Measurements from ENCODE around the gene KDM6A.
"Not testable (repeated sequence)": the region's sequence is repeated elsewhere in the genome, so short reads cannot be mapped to it uniquely, and the experiment has no call there.

KDM6A gene

DNA sequence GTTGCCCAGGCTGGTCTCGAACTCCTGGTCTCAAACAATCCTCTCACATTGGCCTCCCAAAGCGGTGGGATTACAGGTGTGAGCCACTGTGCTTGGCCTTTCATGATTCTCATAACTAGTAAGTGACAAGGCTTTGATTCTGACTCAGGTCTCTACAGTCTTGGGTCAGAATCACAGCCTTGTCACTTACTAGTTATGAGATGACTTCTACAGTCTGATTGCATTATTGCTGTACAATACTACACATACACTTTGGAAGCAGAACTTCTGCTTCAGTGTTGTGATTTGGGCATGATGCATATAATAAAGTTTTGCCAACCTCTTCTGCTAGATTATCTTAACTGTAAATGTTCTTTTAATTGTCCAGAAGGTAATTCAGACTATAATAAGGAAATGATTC lies 123.3 kb downstream of the KDM6A start:
- TF ChIP-seq, protein P1, sequence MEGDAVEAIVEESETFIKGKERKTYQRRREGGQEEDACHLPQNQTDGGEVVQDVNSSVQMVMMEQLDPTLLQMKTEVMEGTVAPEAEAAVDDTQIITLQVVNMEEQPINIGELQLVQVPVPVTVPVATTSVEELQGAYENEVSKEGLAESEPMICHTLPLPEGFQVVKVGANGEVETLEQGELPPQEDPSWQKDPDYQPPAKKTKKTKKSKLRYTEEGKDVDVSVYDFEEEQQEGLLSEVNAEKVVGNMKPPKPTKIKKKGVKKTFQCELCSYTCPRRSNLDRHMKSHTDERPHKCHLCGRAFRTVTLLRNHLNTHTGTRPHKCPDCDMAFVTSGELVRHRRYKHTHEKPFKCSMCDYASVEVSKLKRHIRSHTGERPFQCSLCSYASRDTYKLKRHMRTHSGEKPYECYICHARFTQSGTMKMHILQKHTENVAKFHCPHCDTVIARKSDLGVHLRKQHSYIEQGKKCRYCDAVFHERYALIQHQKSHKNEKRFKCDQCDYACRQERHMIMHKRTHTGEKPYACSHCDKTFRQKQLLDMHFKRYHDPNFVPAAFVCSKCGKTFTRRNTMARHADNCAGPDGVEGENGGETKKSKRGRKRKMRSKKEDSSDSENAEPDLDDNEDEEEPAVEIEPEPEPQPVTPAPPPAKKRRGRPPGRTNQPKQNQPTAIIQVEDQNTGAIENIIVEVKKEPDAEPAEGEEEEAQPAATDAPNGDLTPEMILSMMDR (IDR thresholded peaks at IDR 0.05; ENCODE audit: low read depth, low read length, missing control alignments): no peak
- H3K4me3 ChIP-seq (ENCODE audit: low read depth, low read length): no peak overlapping the region
- no peak for DNase-seq (ENCODE audit: low read depth)

- DNase-seq (ENCODE audit: low read depth): no peak
- peak overlapping the region; percentile 25 for H3K4me3 ChIP-seq (ENCODE audit: low read depth, low read length)
- TF ChIP-seq, protein P1 (IDR thresholded peaks at IDR 0.05; ENCODE audit: low read depth, low read length, missing control alignments): no peak
Measured at GRCh38 chrX:44997282-44997812, 124.4 kb downstream of the KDM6A start.

DNA sequence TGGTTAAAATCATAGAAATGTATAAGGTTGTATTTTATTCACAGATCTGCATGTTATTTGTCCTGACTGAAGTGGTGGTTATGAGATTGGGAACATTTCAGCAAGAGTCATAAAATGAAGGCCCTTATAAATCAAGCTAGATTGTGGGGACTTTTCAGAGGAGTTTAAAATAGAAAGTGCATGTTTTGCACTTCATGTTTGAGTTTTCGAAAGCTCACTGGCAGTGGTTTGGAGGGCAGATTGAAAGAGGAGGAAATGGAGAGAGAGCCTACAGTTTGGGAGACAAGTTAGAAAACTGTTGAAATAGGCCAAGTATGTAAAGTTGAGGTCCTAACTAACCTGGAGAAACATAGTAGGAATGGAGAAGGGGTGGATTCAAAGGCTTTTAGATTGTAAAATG lies 124.9 kb downstream of the KDM6A start:
- DNase-seq (ENCODE audit: low read depth): no peak
- TF ChIP-seq, protein P1 (IDR thresholded peaks at IDR 0.05; ENCODE audit: low read depth, low read length, missing control alignments): no peak
- no peak overlapping the region for H3K4me3 ChIP-seq (ENCODE audit: low read depth, low read length)

GRCh38 chrX:44999237-44999636 lies 126.2 kb downstream of the KDM6A start:
- H3K4me3 ChIP-seq (ENCODE audit: low read depth, low read length); DNase-seq (ENCODE audit: low read depth): not testable (repeated sequence)

DNA sequence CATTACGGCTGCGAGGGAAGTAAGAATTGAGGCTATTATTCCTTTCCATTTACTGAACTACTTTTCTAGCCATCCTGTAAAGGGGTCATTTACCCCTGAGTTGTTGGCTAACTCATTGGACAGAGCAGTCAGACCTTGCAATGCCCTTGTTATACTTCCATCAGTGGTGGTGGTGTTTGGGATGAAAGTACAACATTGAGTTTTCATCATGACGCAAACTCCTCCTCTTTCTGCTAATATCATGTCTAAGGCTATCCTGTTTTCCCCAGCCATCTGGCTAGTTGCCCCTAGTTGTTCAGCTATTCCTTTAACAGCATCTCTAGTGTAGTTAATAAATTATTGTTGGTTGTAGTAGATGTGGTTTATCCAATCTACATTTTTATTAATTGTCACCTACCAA lies 126.9 kb downstream of the KDM6A start:
- H3K4me3 ChIP-seq (ENCODE audit: low read depth, low read length); DNase-seq (ENCODE audit: low read depth): not testable (repeated sequence)

DNA sequence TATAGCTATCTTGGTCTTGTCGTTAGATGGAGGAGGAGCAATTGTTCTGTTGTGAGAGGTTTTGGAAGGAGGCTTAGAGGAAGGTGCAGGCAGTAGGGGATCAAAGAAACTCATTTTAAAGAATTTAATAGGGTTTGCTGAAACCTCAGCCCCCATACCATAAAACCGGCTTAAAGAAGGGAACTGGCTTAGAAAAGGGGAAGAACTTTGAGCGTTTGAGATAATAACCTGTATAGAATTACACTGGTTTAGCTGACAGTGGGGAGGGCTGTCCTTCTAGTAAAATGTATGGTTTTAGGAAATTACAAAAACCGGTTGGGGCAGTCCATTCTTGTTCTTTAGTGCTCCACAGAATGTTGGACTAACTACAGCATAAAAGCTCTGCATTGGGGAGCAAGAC lies 128.1 kb downstream of the KDM6A start:
- peak overlapping the region; percentile 7; the same call in 1 of the 2 replicates for H3K4me3 ChIP-seq (ENCODE audit: low read depth, low read length)
- no peak for DNase-seq (ENCODE audit: low read depth)
- TF ChIP-seq, protein P1 (IDR thresholded peaks at IDR 0.05; ENCODE audit: low read depth, low read length, missing control alignments): no peak

DNA sequence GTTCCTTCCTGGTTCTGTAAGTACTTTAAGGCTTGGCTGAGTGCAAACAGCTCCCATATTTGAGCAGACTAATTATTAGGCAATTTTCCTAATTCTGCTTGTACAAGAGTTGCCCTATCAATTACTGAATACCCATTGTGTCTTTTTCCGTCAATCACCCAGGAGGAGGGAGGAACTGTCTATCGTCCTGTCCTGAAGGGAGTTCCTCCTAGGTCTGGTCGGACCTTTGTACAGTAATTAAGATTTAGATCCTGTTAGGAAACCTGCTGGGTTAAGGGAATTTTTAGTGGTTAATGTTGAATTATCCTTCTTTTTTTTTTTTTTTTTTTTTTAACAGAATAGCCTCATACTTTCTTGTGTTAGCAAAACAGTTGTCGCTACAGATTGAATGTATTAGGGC lies 130.1 kb downstream of the KDM6A start:
- DNase-seq (ENCODE audit: low read depth): no peak

More for the DNA sequence above, 130.1 kb downstream of the KDM6A start:
- TF ChIP-seq, protein P1 (IDR thresholded peaks at IDR 0.05; ENCODE audit: low read depth, low read length, missing control alignments): no peak
- H3K4me3 ChIP-seq (ENCODE audit: low read depth, low read length): no peak overlapping the region

All from GM12864 (cell line).